Smooth muscle cell (in vitro differentiated cells): ENCODE data around the gene TAS2R40. TPM values are rescaled to one million over a fixed set of nuclear protein-coding genes. Genes with fewer than 3 reads are reported as not detected.

Experiments used
- DNase-seq: peaks from one replicate; lab custom pipeline; 2025; ENCODE audit not compliant: unreplicated experiment; lab: John Stamatoyannopoulos, UW
- H2AFZ ChIP-seq: fragments of 200-600 bp; sonication (generic); 2 replicates; pipeline ENCODE4 v1.6.0; 2016; ENCODE audit warnings: antibody characterized with exemption, low read depth, mild to moderate bottlenecking
- H3F3A ChIP-seq: fragments of 200-600 bp; sonication (generic); 2 replicates; pipeline ENCODE4 v1.6.0; 2017; ENCODE audit warnings: antibody characterized with exemption, low read depth
- H3K27ac ChIP-seq: fragments of 200-600 bp; sonication (generic); 2 replicates; pipeline ENCODE4 v1.5.1; 2016; ENCODE audit warnings: low read depth, mild to moderate bottlenecking
- H3K27me3 ChIP-seq: fragments of 200-600 bp; sonication (generic); 2 replicates; pipeline ENCODE4 v1.6.1; 2016; ENCODE audit warnings: low read depth, mild to moderate bottlenecking
- H3K36me3 ChIP-seq: fragments of 200-600 bp; sonication (generic); 2 replicates; pipeline ENCODE4 v1.5.1; 2016; ENCODE audit warnings: low read depth
- H3K4me1 ChIP-seq: fragments of 200-600 bp; sonication (generic); 2 replicates; pipeline ENCODE4 v1.5.1; 2016; ENCODE audit warnings: low read depth
- H3K4me2 ChIP-seq: fragments of 200-600 bp; sonication (generic); 2 replicates; pipeline ENCODE4 v1.6.0; 2016; ENCODE audit warnings: mild to moderate bottlenecking
- H3K4me3 ChIP-seq: fragments of 200-600 bp; sonication (generic); 2 replicates; pipeline ENCODE4 v1.5.1; 2016; ENCODE audit warnings: mild to moderate bottlenecking
- H3K79me2 ChIP-seq: fragments of 200-600 bp; sonication (generic); 2 replicates; pipeline ENCODE4 v1.6.0; 2016; ENCODE audit warnings: low read depth, mild to moderate bottlenecking
- H3K9ac ChIP-seq: fragments of 200-600 bp; sonication (generic); 2 replicates; pipeline ENCODE4 v1.6.0; 2016; ENCODE audit warnings: low read depth
- H3K9me3 ChIP-seq: fragments of 200-600 bp; sonication (generic); replicated peaks from 2 replicates; pipeline ENCODE4 v1.5.1; 2016; ENCODE audit warnings: low read depth
- H4K20me1 ChIP-seq: fragments of 200-600 bp; sonication (generic); 2 replicates; pipeline ENCODE4 v1.6.0; 2016; ENCODE audit warnings: low read depth
- CTCF ChIP-seq: fragments of 200-600 bp; sonication (generic); IDR thresholded peaks from 2 replicates; pipeline ENCODE4 v1.5.1; 2017; ENCODE audit warnings: borderline replicate concordance, mild to moderate bottlenecking, antibody characterized with exemption; ENCODE audit not compliant: insufficient read depth, poor library complexity, severe bottlenecking
- WGBS: methylation state at CpG from one replicate; pipeline ENCODE4 v1.1.7; 2016; ENCODE audit warnings: low lambda C conversion rate; 5-methylcytosine and 5-hydroxymethylcytosine counted together
- polyA plus RNA-seq: library from polyadenylated mRNA; unstranded; fragments of >200 nt; fragmentation: Nextera tagmentation; extraction: Ambion mirVana; gene quantifications from 2 replicates; pipeline ENCODE4 v1.2.1, GENCODE V29; 2016
- total RNA-seq: library from RNA; depleted of rRNA; stranded (reverse); fragments of >200 nt; gene quantifications from 2 replicates; pipeline ENCODE4 v1.2.3, GENCODE V29; 2014

Gene TAS2R40
- total and polyA plus RNA-seq, 2 experiments from 2014 or later, result not detected

GRCh38 chr7:143233816-143234532 is 12.1 kb downstream of the TAS2R40 start:
- Histone ChIP-seq H2AFZ (no peak overlapping the region), H3K27me3 (no peaks in the 10 kb centered on the region), H3K4me1 (peaks cover 8% of the 10 kb centered on the region), H3K27ac (no peak overlapping the region), H3K9ac (no peak overlapping the region), H3K4me3 (no peak overlapping the region), H4K20me1 (no peaks in the 10 kb centered on the region), H3K4me2 (no peak overlapping the region), H3K79me2 (no peaks in the 10 kb centered on the region), H3F3A (peaks cover 2% of the 10 kb centered on the region), H3K9me3 (peaks cover 4% of the 10 kb centered on the region), H3K36me3 (no peaks in the 10 kb centered on the region)
- TF ChIP-seq CTCF, result no peak
- DNase-seq, result no peak
- 95% methylated on average over 2 of the region's 2 CpGs for WGBS

DNA sequence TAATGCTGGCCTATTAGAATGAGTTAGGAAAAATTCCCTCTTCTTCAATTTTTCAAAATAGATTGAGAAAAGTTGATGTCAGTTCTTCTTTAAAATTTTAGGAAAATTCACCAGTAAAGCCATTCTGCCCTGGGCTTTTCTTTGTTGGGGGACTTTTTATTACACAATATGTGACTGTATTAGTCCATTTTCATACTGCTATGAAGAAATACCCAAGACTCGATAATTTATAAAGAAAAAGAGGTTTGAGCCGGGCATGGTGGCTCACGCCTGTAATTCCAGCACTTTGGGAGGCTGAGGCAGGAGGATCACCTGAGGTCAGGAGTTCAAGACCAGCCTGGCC is 12.7 kb downstream of the TAS2R40 start:
- Histone ChIP-seq H3K4me2 (no peak overlapping the region), H3K36me3 (no peaks in the 10 kb centered on the region), H4K20me1 (no peaks in the 10 kb centered on the region), H2AFZ (no peak overlapping the region), H3K9ac (no peak overlapping the region), H3F3A (peaks cover 2% of the 10 kb centered on the region), H3K27me3 (no peaks in the 10 kb centered on the region), H3K4me3 (no peak overlapping the region), H3K79me2 (no peaks in the 10 kb centered on the region), H3K9me3 (peaks cover 4% of the 10 kb centered on the region), H3K27ac (no peak overlapping the region), H3K4me1 (peaks cover 3% of the 10 kb centered on the region)
- DNase-seq, result no peak
- WGBS, result 82% methylated on average over 3 of the region's 3 CpGs
- TF ChIP-seq CTCF, result no peak

DNA sequence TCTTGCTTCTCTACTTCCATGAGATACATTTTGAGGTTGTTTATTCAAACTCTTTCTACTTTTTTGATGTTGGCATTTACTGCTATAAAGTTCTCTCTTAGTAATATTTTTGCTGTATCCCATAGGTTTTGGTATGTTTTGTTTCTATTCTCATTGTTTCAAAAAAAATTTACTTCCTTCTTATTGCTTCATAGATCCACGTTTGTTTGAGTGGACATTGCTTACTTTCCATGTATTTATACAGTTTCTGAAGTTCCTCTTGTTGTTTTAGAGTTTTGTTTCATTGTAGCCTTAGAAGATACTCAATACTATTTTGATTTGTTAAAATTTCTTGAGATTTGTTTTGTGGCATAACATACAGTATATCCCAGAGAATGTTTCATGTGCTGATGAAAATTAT is 13.7 kb downstream of the TAS2R40 start:
- Histone ChIP-seq H3K27me3 (no peaks in the 10 kb centered on the region), H3K9me3 (peaks cover 4% of the 10 kb centered on the region), H3K9ac (no peak overlapping the region), H3K4me1 (no peaks in the 10 kb centered on the region), H3K27ac (no peak overlapping the region), H3K4me3 (no peak overlapping the region), H3K36me3 (no peaks in the 10 kb centered on the region), H3K79me2 (no peaks in the 10 kb centered on the region), H4K20me1 (no peaks in the 10 kb centered on the region), H3K4me2 (no peak overlapping the region), H2AFZ (no peak overlapping the region), H3F3A (no peaks in the 10 kb centered on the region)
- WGBS, result 48% methylated on average over 1 of the region's 1 CpG
- TF ChIP-seq CTCF, result no peak
- no peak for DNase-seq

- no peaks in the 10 kb centered on the region for H3F3A ChIP-seq
- H3K4me1 ChIP-seq, result peaks cover 4% of the 10 kb centered on the region
- 90% methylated on average over 3 of the region's 3 CpGs for WGBS
- no peak overlapping the region for H3K27ac ChIP-seq
- no peak overlapping the region for H3K4me2 ChIP-seq
- no peak for DNase-seq
- no peak overlapping the region for H3K9ac ChIP-seq
- no peak for TF ChIP-seq CTCF
- no peak overlapping the region for H3K4me3 ChIP-seq
- no peaks in the 10 kb centered on the region for H3K36me3 ChIP-seq
- H3K79me2 ChIP-seq, result no peaks in the 10 kb centered on the region
- no peaks in the 10 kb centered on the region for H3K27me3 ChIP-seq
- H2AFZ ChIP-seq, result no peak overlapping the region
- no peaks in the 10 kb centered on the region for H4K20me1 ChIP-seq
- peaks cover 4% of the 10 kb centered on the region for H3K9me3 ChIP-seq
These were observed 14.7 kb downstream of the TAS2R40 start for GRCh38 chr7:143236408-143236990.
